Duodenal mucosa (tissue), 2 donors: ENCODE data around the gene ATP8B3.

ENCODE experiments used
- H3K27ac ChIP-seq: one replicate; pipeline ENCODE4 v1.7.0; 2013; ENCODE audit warnings: low read depth, low read length
- H3K27me3 ChIP-seq, 2 donors: one replicate each; pipeline ENCODE4 v1.7.0; 2013; ENCODE audit warnings: low read length in 2 of 2, control low read depth in 1 of 2; ENCODE audit not compliant: insufficient read depth in 2 of 2, control insufficient read depth in 1 of 2
- H3K36me3 ChIP-seq, 2 donors: one replicate each; pipeline ENCODE4 v1.7.0; 2013; ENCODE audit warnings: low read length in 2 of 2, control low read depth in 1 of 2; ENCODE audit not compliant: insufficient read depth in 2 of 2, control insufficient read depth in 1 of 2
- H3K4me1 ChIP-seq, 2 donors: one replicate each; pipeline ENCODE4 v1.7.0; 2013; ENCODE audit warnings: low read length in 2 of 2, control low read depth in 1 of 2; ENCODE audit not compliant: insufficient read depth in 2 of 2, control insufficient read depth in 1 of 2
- H3K4me3 ChIP-seq, 2 donors: one replicate each; pipeline ENCODE4 v1.7.0; 2013; ENCODE audit warnings: low read length in 2 of 2, low read depth in 1 of 2
- H3K9ac ChIP-seq, 2 donors: one replicate each; pipeline ENCODE4 v1.7.0; 2013; ENCODE audit warnings: low read length in 2 of 2, low read depth in 1 of 2
- H3K9me3 ChIP-seq, 2 donors: one replicate each; pipeline ENCODE4 v1.7.0; 2013; ENCODE audit warnings: low read length in 2 of 2, control low read depth in 1 of 2; ENCODE audit not compliant: control insufficient read depth in 1 of 2

ATP8B3 gene

DNA sequence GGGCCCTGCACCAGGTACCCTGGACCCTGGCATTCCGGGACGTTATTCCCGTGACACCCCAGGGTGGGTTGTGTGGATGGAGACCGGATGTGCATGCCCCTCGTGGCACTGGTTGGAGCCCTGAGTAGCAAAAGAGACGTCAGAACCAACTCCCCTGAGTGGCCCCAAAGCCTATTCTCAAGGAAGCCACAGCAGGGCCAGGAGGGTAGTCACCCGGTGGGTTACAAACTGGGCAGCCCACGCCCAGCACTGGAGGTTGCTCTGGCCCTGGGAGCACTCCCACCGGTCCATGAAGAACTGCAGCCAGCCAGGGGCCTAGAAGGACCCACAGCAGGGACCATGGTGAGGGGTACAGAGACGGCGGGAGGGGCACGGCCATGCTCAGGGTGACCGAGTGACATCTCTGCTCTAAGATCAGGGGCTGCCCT is 43.8 kb upstream of the ATP8B3 start:
- H3K9ac ChIP-seq = peak overlapping the region; percentile 97
- no peaks in the 10 kb centered on the region for H3K36me3 ChIP-seq
- peak overlapping the region; percentile 65 to 67 for H3K4me3 ChIP-seq
- H3K4me1 ChIP-seq = peaks cover 57 to 71% of the 10 kb centered on the region in 2 donors
- H3K9me3 ChIP-seq = no peaks in the 10 kb centered on the region
- peak overlapping the region; percentile 96 for H3K27ac ChIP-seq
- no peaks in the 10 kb centered on the region for H3K27me3 ChIP-seq

DNA sequence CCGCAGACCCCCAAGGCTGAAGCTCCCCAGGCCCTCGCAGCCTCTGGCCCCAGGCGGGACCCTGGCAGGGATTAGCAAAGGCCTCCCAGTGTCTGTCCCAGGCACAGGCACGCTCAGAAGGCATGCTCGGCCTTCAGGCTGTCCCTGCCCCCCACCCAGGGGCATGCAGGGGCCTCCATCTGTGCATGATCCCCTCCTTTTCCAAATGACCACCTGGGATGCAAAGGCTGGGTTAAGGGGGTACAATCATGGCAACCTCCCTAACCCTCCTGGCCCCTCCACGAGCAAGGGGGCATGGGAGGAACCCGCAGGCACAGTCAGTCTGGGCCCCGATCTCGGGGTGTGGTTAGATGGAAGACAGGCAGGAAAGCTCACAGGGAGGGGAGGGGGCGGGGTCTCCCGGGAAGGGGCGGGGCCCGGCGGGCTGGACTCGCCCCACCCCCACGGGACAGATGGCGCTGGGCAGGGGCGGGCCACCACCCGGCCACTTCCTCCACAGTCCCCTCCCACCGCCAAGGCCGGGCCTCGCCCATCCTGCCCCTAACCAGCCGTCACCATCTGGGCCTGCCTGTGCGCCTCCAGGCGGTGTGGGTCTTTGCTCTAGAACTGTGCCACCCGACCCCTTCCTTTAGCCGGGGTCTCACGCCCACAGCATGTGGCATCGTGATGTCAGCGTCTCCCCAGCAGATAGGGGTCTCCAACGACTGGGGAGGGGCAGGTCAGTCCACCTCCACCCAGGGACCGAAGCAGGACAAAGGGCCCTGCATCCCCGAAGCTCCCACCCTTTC is 43.2 kb upstream of the ATP8B3 start:
- Histone ChIP-seq H3K27ac (peak overlapping the region; percentile 96), H3K4me3 (peak overlapping the region; percentile 65 to 67), H3K36me3 (no peaks in the 10 kb centered on the region), H3K9ac (peak overlapping the region; percentile 97), H3K4me1 (peaks cover 51 to 65% of the 10 kb centered on the region in 2 donors), H3K9me3 (no peaks in the 10 kb centered on the region), H3K27me3 (no peaks in the 10 kb centered on the region)

DNA sequence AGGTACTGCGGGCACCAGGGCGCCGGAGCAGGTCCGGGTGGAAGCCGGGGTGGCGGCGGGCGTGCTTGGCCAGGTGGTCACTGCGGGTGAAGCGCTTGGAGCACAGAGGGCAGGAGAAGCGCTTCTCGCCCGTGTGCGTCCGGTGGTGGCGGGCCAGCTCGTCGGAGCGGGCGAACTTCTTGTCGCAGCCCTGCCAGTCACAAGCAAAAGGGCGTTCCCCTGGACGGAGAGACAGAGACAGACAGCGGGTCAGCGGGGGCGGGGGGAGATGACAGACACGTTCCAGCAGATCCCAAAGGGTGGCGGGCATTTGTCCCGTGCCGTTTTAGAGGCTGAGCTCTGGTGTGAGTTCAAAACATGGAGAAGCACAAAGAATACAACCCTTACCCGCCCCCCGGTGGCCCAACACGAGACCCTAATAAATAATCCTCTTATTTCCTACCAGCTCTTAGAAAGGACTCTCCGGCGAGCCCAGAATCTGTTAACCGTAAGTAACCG is 42.5 kb upstream of the ATP8B3 start:
- Histone ChIP-seq H3K9ac (peak overlapping the region; percentile 38 to 97), H3K4me3 (peak overlapping the region in 1 of 2 donors; percentile 67), H3K36me3 (no peaks in the 10 kb centered on the region), H3K27me3 (no peaks in the 10 kb centered on the region), H3K9me3 (no peaks in the 10 kb centered on the region), H3K4me1 (peaks cover 49 to 61% of the 10 kb centered on the region in 2 donors), H3K27ac (peak overlapping the region; percentile 75)

DNA sequence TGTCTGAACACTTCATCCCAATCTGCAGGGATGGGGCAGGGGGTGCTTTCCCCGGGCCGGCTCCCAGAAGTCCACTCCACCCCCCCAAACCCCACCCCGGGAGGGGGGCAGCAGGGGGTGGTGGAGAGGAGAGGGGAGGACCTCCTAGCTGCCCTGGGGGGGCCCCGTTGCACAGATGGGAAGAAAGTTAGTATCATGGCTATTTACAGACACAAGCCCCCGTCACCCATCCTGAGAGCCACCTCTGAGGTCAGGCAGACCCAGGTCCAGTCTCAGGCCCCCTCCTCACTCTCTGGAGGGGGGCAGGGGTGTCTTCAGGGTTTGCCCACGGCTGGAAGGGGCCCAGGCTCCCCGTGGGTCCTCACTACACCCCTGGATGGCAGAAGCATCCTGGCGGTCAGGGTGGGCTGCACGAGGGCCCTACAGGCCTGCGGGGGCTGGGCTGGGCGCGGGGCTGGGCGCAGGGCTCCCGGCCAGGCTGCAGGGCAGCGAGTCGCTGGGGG is 42.0 kb upstream of the ATP8B3 start:
- H3K4me1 ChIP-seq = peaks cover 45 to 56% of the 10 kb centered on the region in 2 donors

DNA sequence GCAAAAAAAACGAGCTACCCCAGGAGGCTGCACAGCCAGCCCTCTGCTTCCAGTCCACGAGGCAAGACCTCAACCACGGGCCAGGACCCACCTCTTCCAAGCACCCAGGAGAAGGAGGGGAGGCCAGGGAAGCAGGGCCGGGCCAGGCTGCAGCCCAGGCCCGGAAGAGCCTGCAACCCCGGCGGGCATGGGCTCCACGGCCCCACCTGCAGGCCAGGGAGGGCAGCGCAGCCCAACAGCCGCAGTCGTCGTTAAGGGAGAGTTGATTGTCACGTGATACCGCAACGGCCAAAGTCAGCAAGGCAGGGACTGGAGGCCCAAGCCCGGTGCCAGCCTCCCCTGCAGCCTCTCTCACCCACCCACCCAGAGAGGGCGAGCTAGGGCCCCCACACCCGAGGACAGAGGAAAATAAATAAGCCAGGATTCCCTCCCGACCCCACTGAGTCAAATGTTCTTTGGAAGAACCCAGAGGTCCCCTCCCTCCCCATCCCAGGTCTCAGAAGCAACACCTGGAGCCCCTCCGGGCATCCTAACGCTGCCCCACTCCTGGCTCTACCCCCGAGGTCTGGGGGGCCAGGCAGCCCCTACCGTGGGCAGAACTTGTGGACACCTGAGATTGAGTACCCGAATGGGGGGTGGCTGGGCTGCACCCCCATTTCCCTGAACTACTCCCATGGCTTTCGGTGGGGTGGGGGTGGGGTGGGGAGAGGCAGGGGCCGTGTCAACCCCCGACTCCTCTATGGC is 41.4 kb upstream of the ATP8B3 start:
- Histone ChIP-seq H3K27ac (no peak overlapping the region), H3K36me3 (no peaks in the 10 kb centered on the region), H3K27me3 (no peaks in the 10 kb centered on the region), H3K9me3 (no peaks in the 10 kb centered on the region), H3K9ac (peak overlapping the region; percentile 39 to 48), H3K4me1 (peaks cover 39 to 49% of the 10 kb centered on the region in 2 donors), H3K4me3 (no peak overlapping the region)

More for the DNA sequence above, 42.0 kb upstream of the ATP8B3 start:
- Histone ChIP-seq H3K9ac (peak overlapping the region in 1 of 2 donors; percentile 48), H3K27me3 (no peaks in the 10 kb centered on the region), H3K27ac (no peak overlapping the region), H3K9me3 (no peaks in the 10 kb centered on the region), H3K36me3 (no peaks in the 10 kb centered on the region), H3K4me3 (no peak overlapping the region)

DNA sequence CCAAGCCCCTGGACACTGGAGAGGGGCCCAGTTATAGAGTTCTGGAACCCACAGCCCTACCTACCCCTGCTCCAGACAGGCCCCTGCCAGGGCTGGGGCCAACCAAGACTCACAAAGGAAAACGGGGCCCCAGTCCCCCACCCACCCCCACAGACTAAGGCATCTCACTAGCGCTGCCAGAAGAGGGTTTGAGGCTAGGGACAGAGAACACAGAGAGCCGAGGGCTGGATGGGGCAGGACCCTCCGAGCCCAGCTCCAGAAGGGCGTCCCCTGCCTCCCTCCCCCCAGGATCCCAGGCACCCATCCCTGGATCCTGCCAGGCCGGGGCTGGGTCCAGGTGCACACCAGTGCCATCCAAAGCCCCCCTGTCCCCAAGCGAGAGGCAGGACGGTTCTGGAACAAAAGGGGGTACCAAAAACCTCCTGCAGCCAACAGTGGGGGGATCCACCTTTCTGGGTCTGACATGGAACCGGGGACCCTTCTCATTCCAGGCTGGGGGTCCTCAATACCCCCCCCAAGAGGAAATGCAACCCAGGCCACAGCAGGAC is 40.6 kb upstream of the ATP8B3 start:
- H3K27me3 ChIP-seq = no peaks in the 10 kb centered on the region
- H3K9me3 ChIP-seq = no peaks in the 10 kb centered on the region
- no peak overlapping the region for H3K27ac ChIP-seq
- H3K4me3 ChIP-seq = no peak overlapping the region
- no peaks in the 10 kb centered on the region for H3K36me3 ChIP-seq
- peaks cover 32 to 41% of the 10 kb centered on the region in 2 donors for H3K4me1 ChIP-seq
- H3K9ac ChIP-seq = peak overlapping the region in 1 of 2 donors; percentile 39

DNA sequence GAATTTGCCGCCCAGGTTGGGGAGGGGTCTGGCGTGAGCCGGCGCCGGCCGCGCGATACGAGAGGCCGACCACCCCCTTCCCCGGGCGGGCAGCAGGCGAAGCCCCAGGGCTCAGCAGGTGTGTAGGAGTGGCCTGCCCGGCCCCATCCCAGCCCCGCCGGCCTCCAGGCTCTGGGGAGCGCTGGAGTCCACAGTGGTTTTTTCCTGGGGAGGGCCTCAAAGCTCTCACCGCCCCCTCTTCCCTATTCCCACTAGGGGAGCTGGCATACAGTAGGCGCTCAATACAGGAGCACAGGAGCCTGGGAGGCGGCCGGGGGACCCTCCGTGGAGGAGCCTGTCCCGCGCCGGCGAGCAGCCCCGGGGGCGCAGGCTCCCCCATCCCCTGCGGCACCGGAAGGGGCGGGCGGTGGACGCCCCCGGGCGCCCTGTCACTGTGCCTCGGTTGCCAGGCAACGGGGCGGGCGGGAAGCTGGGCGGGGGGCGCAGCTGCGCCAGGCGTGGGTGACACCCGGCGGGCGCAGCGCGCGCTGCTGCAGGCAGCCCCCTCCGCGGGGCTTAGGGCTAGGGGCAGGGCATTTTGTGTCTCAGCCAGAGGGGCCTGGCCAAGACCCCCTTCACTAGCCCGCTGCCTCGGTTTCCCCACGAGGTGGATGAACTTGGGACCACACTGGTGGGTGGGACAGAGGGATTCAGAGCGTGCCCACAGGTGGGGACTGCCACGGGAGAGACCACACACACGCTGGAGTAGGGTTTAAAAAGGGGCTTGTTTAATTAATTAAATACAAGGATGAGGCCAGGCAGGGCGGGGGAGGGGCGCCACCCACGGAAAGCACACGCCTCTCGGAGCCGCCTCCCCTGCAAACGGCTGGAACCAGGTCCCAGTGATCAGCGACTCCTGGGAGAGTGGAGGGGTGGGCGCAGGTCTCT is 39.8 kb upstream of the ATP8B3 start:
- H3K9ac ChIP-seq = no peak overlapping the region
- no peak overlapping the region for H3K27ac ChIP-seq
- H3K4me1 ChIP-seq = peaks cover 38 to 44% of the 10 kb centered on the region in 2 donors
- no peak overlapping the region for H3K4me3 ChIP-seq
- H3K27me3 ChIP-seq = no peaks in the 10 kb centered on the region
- H3K9me3 ChIP-seq = no peaks in the 10 kb centered on the region
- H3K36me3 ChIP-seq = no peaks in the 10 kb centered on the region

DNA sequence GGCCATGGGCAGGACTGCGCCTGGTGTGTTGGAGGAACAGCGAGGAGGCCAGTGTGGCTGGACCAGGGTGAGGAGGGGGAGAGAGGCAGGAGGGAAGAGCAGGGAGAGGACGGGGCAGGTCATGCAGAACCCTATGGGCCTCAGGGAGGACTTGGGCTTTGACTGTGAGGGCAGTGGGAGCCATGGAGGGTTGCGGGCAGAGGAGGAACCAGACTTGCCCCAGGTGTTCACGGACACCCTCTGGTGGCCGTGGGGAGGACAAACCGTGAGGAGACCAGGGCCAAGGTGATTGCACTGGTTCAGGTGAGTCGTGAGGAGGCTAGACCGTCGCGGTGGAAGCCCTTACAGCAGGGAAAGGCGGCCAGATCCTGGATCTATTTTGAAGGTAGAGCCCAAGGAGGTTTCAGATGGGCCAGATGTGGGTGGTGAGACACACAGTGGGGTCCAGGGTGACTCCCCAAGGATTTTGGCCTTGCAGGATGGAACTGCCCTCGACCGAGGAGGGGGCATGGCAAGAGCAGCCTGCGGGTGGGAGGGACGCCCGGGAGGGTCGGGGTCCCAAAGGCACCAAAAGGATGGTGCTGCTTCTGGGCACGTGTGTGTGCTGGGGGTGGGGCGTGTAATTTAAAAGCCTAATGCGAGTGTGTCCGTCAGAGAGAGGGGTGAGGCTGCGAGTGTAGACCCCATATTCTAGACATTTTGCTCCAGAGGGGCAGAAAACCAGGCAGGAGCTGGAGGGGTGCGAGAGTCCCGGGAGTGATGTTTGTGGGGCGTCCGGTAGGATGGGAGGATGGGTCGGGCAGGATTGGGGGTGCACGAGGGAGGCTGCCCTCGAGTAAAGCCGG is 39.0 kb upstream of the ATP8B3 start:
- Histone ChIP-seq H3K36me3 (no peaks in the 10 kb centered on the region), H3K9ac (no peak overlapping the region), H3K27me3 (no peaks in the 10 kb centered on the region), H3K4me1 (peaks cover 41 to 47% of the 10 kb centered on the region in 2 donors), H3K27ac (no peak overlapping the region), H3K9me3 (no peaks in the 10 kb centered on the region), H3K4me3 (no peak overlapping the region)
